ENCODE data around the gene CFAP46.
"Not testable (repeated sequence)": the region's sequence is repeated elsewhere in the genome, so short reads cannot be mapped to it uniquely, and the experiment has no call there.

CFAP46 gene

DNA sequence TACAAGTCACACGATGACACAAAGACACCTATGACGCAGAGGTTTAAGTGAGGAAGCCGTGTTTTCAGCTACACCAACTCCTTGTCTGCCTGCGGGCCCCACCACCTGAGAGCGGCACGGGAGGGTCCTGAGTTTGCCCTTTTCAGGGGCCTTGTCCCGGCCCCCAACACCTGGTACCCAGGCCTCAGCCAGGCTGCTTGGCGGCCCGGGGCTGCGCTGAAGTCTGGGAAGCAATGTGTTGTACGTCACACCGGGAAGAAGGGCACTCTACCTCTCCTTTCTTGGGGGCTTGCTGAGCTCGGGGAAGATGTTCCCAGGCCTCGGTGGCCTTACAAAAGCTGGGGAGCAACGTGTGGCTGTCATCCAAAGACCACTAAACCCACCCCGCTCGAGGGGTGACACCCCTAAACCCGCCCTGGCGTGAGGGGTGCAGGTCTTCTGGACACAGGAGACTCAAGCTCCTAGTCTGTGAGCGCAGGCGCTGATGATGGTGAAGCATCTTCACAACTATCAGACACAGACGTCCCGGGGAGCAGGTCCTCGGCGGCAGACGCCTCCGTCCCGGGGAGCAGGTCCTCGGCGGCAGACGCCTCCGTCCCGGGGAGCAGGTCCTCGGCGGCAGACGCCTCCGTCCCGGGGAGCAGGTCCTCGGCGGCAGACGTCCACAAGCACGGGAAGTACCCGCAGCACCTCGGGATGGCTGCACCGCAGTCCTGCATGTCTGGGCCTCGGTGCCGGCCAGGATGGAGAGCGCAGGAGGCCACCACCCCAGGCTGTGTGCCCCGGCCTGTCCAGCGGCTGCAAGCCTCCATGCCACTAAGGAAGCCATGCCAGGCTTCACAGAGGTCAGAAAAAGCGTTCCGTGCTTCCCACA is 15.4 kb downstream of the CFAP46 start:
- no peak for DNase-seq

DNA sequence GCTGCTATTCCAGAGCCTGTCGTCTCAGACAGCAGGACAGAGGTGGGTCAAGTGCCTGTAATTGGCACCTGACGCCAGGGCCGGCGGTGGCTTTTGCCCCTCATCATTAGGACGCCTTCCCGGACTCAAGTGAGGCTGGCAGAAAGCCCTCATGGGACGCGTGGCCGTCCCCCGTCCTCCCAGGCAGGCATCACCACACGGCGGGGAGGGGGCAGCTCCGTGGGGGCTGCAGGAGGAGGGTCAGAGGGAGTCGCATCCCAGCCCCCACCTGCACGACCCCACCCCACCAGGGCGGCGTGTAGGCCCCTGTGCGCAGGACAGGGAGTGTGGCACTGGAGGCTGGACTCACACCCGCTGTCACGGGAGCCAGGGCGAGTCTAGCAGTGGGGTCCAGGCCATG is 16.3 kb downstream of the CFAP46 start:
- no peak for DNase-seq

- DNase-seq, result no peak
These were observed 16.8 kb downstream of the CFAP46 start for GRCh38 chr10:132925614-132926013.

- DNase-seq, result no peak
These were observed 17.3 kb downstream of the CFAP46 start for GRCh38 chr10:132925071-132925561.

DNA sequence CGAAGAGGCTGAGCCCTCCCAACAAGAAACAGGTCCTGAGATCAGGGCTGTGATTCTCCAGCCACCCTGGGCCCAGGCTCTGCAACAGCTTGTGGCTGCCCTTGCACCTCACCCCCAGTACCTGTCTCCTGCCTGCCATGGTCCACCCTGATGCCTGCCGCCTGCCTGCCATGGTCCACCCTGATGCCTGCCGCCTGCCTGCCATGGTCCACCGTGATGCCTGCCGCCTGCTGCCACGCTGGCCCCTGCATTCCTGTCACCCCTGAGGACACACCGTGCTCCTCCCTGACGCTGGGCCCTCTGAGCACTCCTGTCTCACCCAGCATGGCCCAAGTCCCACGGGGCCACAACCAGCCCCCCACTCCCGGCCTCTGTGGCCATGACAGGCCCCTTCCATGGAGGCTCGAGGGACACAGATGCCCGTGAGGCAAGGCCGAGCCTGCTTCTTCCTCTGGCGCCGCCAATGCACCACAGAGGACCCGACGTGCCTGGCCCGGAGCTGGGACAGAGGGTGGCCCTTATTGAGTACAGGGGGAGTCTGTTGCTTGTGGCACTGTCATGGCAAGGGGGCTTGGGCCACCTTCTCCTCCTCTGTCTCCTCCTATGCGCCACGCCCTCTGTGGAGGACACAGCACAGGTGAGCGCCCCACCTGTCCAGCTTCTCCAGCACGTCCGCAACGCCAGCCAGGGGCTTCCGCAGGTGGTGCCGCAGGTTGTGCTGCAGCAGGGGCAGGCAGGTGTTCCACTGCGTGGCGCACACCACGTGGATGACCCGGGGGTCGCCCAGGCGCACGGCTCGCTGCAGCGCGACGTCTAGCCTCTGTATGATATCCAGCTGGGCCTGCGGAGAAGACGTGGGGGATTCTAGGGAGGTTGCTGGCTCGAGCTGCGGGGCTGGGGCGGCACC is 18.1 kb downstream of the CFAP46 start:
- no peak for DNase-seq

DNA sequence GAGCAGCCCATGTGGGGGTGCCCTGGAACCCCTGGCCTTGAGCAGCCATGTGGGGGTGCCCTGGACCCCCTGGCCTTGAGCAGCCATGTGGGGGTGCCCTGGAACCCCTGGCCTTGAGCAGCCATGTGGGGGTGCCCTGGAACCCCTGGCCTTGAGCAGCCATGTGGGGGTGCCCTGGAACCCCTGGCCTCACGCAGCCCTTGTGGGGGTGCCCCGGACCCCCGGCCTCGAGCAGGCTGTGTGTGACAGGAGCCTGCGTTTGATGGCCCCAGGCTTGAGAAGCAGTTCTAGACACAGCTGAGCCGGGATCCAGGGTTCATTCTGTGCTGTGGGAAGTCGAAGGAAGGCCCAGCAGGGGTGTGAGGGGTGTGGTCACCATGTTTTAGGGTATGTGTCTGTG is 19.0 kb downstream of the CFAP46 start:
- DNase-seq, result not testable (repeated sequence)

DNA sequence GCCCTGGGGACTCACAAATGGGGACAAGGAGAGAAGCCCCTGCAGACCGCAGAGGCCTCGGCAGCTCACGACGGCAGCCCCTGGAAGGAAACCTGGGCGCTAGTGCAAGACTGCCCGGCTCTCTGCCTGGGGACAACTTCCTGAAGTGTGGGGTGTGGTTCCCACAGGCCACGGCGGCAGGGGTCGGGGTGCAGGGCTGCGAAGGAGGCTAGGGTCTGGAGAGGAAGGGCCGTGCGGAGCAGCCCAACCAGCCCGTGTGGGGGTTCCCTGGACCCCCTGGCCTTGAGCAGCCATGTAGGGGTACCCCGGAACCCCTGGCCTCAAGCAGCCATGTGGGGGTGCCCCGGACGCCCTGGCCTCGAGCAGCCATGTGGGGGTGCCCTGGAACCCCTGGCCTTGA is 19.5 kb downstream of the CFAP46 start:
- DNase-seq, result no peak

DNA sequence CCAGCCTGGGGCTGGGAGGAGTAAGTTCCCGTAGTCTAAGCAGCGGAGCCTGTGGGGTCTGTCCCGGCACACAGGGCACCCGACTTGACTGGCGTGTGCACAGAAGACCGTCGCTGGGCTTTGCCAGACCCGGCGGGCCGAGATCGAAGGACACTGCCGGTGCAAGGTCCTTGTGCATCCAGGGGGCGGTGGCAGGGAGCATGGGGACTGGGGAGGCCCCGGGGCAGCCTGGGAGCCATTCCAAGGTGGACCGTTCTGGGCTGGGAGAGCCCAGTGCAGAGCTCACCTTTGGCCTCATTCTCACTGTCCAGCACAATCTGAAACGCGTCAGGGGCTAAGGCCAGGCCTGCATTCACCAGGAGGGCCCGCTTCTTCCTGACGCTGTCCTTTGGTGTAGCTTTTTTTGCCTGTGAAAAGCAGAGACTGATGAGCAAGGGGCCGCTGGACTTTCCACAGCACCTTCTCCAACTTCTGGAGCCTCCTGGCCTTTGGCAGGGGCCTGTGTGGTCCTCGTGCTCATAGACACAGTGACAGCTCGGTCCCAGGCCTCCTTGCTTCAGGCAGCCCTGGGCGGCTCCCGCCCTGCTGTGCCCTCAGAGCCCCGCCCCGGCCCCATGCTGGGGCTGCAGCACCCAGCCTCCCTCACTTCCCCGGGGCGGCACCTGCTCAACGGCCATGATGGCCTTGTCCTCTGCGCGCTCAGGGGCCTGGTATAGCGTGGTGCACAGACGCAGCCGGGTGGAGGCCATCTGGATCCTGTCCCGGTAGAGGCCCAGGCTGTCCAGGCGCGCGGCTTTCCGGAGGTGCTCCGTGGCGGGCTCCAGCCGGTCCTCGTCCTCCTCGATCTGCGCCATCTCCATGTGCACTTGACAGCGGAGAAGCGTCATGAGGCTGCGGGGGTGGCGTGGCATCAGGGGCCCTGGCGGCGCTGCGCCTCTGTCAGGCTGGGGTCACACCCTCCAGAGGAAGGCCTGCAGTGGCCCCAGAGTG is 20.3 kb downstream of the CFAP46 start:
- DNase-seq, result no peak

DNA sequence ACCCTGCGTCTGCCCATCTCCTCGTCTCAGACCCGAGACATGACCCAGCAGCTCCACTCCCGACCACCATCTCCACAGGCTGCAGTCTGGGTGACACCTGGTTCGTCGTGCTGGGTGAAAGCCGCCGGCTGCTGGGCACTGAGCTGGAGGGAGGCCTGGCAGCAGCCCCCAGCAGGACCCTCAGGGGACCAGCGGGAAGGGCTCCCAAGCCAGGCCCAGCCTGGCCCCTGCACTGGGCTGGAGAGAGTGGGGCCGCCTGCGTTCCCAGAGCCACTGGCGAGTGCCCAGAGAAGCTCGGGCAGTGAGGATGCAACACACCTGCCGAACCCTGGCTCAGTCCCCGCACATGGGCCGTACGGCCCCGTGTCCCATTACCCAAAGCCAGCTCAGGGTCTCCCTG is 21.3 kb downstream of the CFAP46 start:
- no peak for DNase-seq

DNA sequence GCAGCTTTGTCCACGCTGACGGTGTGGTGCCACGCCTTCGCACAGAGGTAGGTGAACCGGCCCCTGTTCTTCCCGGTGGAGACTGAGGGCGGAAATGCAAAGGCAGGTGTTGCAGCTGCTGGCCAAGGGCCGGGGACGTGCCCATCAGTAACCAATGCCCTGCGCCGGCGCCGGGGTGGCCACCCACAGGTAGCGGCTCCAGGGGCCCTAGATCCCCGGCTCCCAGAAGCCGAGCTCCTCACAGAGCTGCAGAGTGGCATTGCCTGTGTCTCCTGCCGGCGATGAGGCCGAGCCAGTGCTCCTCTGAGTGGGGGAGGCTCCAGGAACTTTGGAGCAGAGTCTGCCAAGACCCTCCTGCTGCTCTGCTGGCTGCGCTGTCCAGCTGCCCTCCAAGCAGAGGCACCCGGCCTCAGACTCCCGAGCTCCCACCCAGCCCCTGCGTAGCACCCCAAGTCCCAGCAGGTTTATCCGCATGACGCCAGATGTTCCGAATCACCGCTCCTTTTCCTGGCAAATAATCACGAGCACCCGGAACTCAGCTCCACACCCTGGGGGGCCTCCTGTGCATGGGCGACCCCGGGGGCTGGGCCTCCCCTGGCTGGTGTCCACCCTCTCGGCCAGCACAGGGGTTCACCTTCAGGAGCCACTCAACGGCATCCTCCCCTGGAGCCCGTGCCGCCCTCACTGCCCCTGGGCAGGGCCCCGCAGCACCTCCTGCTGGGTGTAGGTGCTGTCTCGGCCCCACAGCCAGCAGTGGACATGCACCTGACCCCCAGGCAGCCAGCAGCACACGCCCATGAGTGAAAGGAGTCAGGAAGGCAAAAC is 22.1 kb downstream of the CFAP46 start:
- DNase-seq, result no peak

- DNase-seq, result no peak
These were observed 22.8 kb downstream of the CFAP46 start for GRCh38 chr10:132919374-132920100.

DNA sequence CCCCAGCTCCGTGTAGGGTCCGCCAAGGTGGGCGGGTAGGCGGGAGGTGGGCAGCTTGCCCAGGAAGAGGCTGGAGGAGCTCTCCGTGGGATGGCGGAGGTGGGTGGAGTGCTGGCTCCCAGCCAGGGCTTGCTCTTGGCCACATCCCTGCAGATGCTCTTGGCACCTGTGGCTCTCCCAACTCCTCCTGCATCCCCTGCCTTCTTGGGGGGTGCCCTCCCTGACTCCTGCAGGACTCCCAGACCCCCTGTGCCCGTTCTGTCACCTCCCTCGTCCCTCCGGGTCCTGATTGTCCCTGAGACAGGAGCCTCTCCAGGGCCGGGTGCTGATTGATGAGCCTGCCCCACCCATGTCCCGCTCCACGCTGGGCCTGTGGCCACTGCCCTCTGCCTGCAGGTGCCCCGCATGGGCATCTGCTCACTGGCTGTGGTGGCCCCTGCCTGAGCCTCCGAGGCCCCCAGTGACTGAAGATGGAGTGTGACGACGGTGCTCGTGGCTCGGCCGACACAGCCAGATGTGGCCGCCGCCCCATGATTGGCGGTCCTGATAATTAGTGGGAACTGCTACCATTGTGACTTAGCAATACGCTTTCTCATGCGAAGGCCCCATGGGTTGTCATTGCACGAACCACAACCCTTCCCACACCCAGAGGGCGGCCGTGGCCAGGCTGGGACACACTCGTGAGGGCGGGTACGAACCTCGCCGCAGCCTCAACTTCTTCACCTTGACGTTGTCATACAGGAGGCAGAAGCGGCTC is 23.6 kb downstream of the CFAP46 start:
- no peak for DNase-seq

- DNase-seq, result no peak
These were observed 24.1 kb downstream of the CFAP46 start for GRCh38 chr10:132918264-132918616.

DNA sequence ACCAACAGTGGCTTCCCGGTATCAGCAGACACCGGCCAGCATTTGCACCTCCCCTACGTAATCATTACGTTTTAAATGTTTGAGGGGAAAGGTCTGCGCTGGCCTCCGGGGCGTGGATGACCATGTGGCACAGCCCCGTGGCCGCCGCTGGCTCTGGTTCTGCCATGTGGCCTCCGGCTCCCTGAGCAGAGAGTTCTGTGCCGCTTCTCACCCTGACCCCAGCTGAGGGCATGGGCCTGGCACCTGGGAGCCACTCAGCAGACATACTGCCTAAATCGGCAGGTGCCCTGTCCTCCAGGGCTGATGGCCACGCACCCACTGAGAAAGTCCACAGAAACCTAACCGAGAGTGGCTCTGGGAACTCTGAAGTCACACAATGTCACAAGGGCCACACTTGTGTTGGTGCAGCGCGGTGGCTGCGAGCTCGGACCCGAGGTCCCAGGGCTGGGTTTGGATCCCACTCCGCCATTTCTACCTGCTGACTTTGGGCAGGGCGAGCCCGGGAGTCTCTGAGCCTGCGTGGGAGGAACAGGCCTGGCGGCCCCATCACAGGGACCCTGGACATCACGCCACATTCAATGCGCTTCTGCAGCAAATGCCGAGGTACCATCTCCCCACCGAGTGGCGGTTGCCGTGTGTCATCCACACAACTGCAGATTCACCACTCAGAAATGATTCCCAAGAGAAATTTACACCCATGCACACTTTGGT is 25.3 kb downstream of the CFAP46 start:
- no peak for DNase-seq

GRCh38 chr10:132916421-132916841 is 25.9 kb downstream of the CFAP46 start:
- DNase-seq, result no peak

- peak; percentile 88 for DNase-seq
These were observed 27.0 kb downstream of the CFAP46 start for GRCh38 chr10:132915411-132915810.

GRCh38 chr10:132914732-132915131 is 27.6 kb downstream of the CFAP46 start:
- DNase-seq, result peak; percentile 64

DNA sequence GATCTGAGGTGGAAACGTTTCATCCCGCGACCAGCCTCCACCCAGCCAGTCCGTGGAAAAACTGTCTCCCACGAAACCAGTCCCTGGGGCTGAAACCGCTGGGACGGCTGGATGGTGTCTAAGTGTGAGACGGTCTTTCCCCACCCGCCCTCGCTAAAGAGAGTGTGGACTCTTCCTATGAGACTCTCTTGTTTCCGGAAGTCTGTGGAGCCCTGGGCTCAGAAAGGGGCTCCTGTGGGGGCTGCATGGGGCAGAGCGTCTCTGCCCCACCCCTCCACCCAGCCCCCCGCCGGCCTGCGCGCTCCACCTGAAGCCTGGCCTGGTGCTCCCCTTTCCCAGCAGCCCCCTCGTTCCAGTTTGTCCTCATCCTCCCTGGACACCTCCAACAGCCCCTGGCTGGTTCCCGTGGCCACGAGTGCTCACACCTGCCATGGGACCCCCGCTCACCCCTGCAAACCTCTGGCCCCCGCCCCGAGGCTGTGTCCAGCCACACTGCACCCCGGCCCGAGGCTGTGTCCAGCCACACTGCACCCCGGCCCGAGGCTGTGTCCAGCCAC is 28.7 kb downstream of the CFAP46 start:
- DNase-seq, result no peak
